Suprapubic skin (tissue), 3 donors: Measurements from ENCODE around the gene SERPINA1.

Experiments used
- CTCF ChIP-seq, 2 donors: fragments of 200-600 bp in 1 of 2; fragments of 450-650 bp in 1 of 2; sonication (generic) in 1 of 2; IDR thresholded peaks; one replicate each; pipeline ENCODE4 v1.5.1; 2016 to 2019; ENCODE audit warnings: antibody characterized with exemption in 2 of 2, mild to moderate bottlenecking in 1 of 2, moderate library complexity in 1 of 2
- POLR2A ChIP-seq, 2 donors: fragments of 450-650 bp; IDR thresholded peaks; one replicate each; pipeline ENCODE4 v1.6.1; 2017; ENCODE audit warnings: antibody characterized with exemption in 2 of 2, mild to moderate bottlenecking in 2 of 2, moderate library complexity in 2 of 2

DNA sequence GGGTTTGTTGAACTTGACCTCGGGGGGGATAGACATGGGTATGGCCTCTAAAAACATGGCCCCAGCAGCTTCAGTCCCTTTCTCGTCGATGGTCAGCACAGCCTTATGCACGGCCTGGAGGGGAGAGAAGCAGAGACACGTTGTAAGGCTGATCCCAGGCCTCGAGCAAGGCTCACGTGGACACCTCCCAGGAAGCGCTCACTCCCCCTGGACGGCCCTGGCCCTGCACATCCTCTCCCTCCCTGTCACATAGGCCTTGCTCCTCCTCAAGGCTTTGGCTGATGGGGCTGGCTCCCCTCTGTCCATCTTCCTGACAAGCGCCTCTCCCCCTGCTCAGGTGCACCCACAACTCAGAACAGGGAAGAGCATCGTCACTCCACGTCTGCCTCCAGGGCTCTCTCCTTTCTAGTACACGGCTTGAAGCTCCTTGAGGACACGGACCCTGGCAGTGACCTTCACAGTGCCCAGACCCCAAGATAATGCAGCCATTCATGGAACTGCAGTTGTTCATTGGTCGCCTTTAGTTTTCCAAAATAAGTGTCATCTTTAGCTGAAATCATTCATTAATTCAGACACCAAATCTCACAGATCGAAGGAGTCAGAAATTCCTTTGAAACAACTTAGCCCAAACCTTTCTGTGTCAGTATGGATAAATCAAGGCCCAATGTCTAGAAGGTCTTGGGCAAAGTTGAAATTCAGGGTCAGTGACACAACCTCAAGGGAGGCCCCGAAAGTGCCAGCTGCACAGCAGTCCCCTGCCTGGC is 9.7 kb downstream of the SERPINA1 start:
- no peak for TF ChIP-seq CTCF (IDR thresholded peaks at IDR 0.05)
- no peak for TF ChIP-seq POLR2A (IDR thresholded peaks at IDR 0.05)
